ENCODE results near the gene KCNK10. TPM values are rescaled to one million over a fixed set of nuclear protein-coding genes. Genes with fewer than 3 reads are reported as not detected.

The KCNK10 gene
- total and polyA plus RNA-seq, 2 of the 8 experiments (the other 6 are each of a cell fraction or from before 2014, with no cell fraction given), result 0.45 to 0.63 TPM

- TF ChIP-seq EGR1 (IDR thresholded peaks at IDR 0.05; ENCODE audit: borderline replicate concordance, low read depth, low read length), result peak; percentile 44; the same call in 1 of the 2 replicates
Observed at GRCh38 chr14:88168498-88169165, 154.4 kb downstream of the KCNK10 start (continued).

Measured in H1 (cell line).